Activated CD8-positive, alpha-beta memory T cell treated with anti-CD3 and anti-CD28 coated beads for 24 hours (primary cell): ENCODE measurements around the gene GNRHR.
"Not testable (repeated sequence)": the region's sequence is repeated elsewhere in the genome, so short reads cannot be mapped to it uniquely, and the experiment has no call there.

Experiments used
- DNase-seq: peaks from one replicate; pipeline ENCODE4 v3.0.0-alpha.2; 2020

GNRHR gene

GRCh38 chr4:67754288-67754687 is at the start of gene GNRHR:
TSS of gene GNRHR (minus strand) at chr4:67754388. CDS start at chr4:67754335, 53 bp downstream.
- DNase-seq, result no peak

- no peak for DNase-seq
Observed at GRCh38 chr4:67796810-67797209, 42.6 kb upstream of the GNRHR start.

GRCh38 chr4:67790721-67791120 is 36.5 kb upstream of the GNRHR start:
- DNase-seq, result no peak

GRCh38 chr4:67787311-67787710 is 33.1 kb upstream of the GNRHR start:
- no peak for DNase-seq

GRCh38 chr4:67785528-67785927 is 31.3 kb upstream of the GNRHR start:
- no peak for DNase-seq

GRCh38 chr4:67779631-67780030 is 25.4 kb upstream of the GNRHR start:
- no peak for DNase-seq

GRCh38 chr4:67776746-67777145 is 22.6 kb upstream of the GNRHR start:
- no peak for DNase-seq

- no peak for DNase-seq
Observed at GRCh38 chr4:67770422-67770821, 16.2 kb upstream of the GNRHR start.

GRCh38 chr4:67765928-67766327 is 11.7 kb upstream of the GNRHR start:
- DNase-seq, result no peak

GRCh38 chr4:67765401-67765800 is 11.2 kb upstream of the GNRHR start:
- no peak for DNase-seq

GRCh38 chr4:67764183-67764582 is 10.0 kb upstream of the GNRHR start:
- no peak for DNase-seq

GRCh38 chr4:67762086-67762485 is 7.9 kb upstream of the GNRHR start:
- DNase-seq, result no peak

- DNase-seq, result not testable (repeated sequence)
Observed at GRCh38 chr4:67756991-67757390, 2.8 kb upstream of the GNRHR start.

- DNase-seq, result no peak
Observed at GRCh38 chr4:67755974-67756373, 1.8 kb upstream of the GNRHR start.

GRCh38 chr4:67751260-67751659 is 2.9 kb downstream of the GNRHR start:
- DNase-seq, result no peak

- no peak for DNase-seq
Observed at GRCh38 chr4:67750691-67751090, 3.5 kb downstream of the GNRHR start.

GRCh38 chr4:67749286-67749685 is 4.9 kb downstream of the GNRHR start:
- no peak for DNase-seq

- no peak for DNase-seq
Observed at GRCh38 chr4:67746797-67747495, 7.2 kb downstream of the GNRHR start.

- DNase-seq, result no peak
Observed at GRCh38 chr4:67744561-67745283, 9.5 kb downstream of the GNRHR start.

- no peak for DNase-seq
Observed at GRCh38 chr4:67743194-67743593, 11.0 kb downstream of the GNRHR start.

GRCh38 chr4:67736262-67736661 is 17.9 kb downstream of the GNRHR start:
- DNase-seq, result no peak

GRCh38 chr4:67735325-67735724 is 18.9 kb downstream of the GNRHR start:
- DNase-seq, result no peak

- DNase-seq, result not testable (repeated sequence)
Observed at GRCh38 chr4:67730511-67730910, 23.7 kb downstream of the GNRHR start.

GRCh38 chr4:67727124-67727850 is 26.9 kb downstream of the GNRHR start:
- no peak for DNase-seq
